Esophagus muscularis mucosa (tissue), 4 donors: ENCODE results near the gene ADAMTS2. TPM values are rescaled to one million over a fixed set of nuclear protein-coding genes. Genes with fewer than 3 reads are reported as not detected.

ENCODE experiments used
- DNase-seq: peaks from one replicate; pipeline ENCODE4 v3.0.0-alpha.2; 2017; ENCODE audit errors: extremely low spot score
- H3K27ac ChIP-seq, 4 donors: fragments of 200-600 bp; sonication (generic); replicated peaks in 1 of 4; 1 replicate in 3 of 4; 2 replicates in 1 of 4; pipeline ENCODE4 v1.5.1; 2016 to 2019; ENCODE audit warnings: mild to moderate bottlenecking in 1 of 4
- H3K27me3 ChIP-seq, 4 donors: fragments of 200-600 bp; sonication (generic); one replicate each; pipeline versions ENCODE4 v1.5.1 to v1.6.0; 2016 to 2019
- H3K36me3 ChIP-seq, 4 donors: fragments of 200-600 bp; sonication (generic); one replicate each; pipeline ENCODE4 v1.5.1; 2016 to 2019
- H3K4me1 ChIP-seq, 4 donors: fragments of 200-600 bp; sonication (generic); one replicate each; pipeline ENCODE4 v1.5.1; 2016 to 2019
- H3K4me3 ChIP-seq, 4 donors: fragments of 200-600 bp; sonication (generic); 1 replicate in 2 of 4; 2 replicates in 2 of 4; pipeline ENCODE4 v1.5.1; 2016 to 2019; ENCODE audit warnings: mild to moderate bottlenecking in 4 of 4, moderate library complexity in 1 of 4
- H3K9me3 ChIP-seq, 4 donors: fragments of 200-600 bp; sonication (generic); 1 replicate in 3 of 4; 2 replicates in 1 of 4; pipeline ENCODE4 v1.5.1; 2016 to 2019
- CTCF ChIP-seq, 3 experiments: fragments of 200-600 bp in 2 of 3; fragments of 450-650 bp in 1 of 3; sonication (generic) in 2 of 3; IDR thresholded peaks; one replicate each; pipeline ENCODE4 v1.5.1; 2017 to 2019; ENCODE audit warnings: antibody characterized with exemption in 3 of 3, mild to moderate bottlenecking in 2 of 3, moderate library complexity in 1 of 3
- EP300 ChIP-seq: sonication (generic); formaldehyde crosslinking; IDR thresholded peaks from one replicate; pipeline ENCODE4 v1.6.1; 2017; ENCODE audit warnings: antibody characterized with exemption
- POLR2A ChIP-seq: fragments of 450-650 bp; IDR thresholded peaks from one replicate; pipeline ENCODE4 v1.6.1; 2017; ENCODE audit warnings: antibody characterized with exemption, moderate library complexity, mild to moderate bottlenecking, low read depth
- POLR2AphosphoS5 ChIP-seq, 2 donors: sonication (generic); formaldehyde crosslinking; IDR thresholded peaks; one replicate each; pipeline ENCODE4 v1.6.1; 2017; ENCODE audit warnings: antibody characterized with exemption in 2 of 2
- WGBS: methylation state at CpG from one replicate; pipeline ENCODE4 v1.1.5; 2018; 5-methylcytosine and 5-hydroxymethylcytosine counted together
- intact Hi-C: fragments of 100-400 bp; cut with DNase I; formaldehyde crosslinking; loops from one replicate; pipeline ENCODE4 v1.15.1; 2023
- total RNA-seq, 4 donors: library from RNA; depleted of rRNA; stranded (reverse); fragments of >200 nt; gene quantifications; one replicate each; pipeline versions ENCODE4 v1.1.0 to v1.2.1, GENCODE V29; 2016

ADAMTS2 gene
- total RNA-seq, 4 donors from 2014 or later, result 17.8 to 31.8 (median 21.4) TPM

GRCh38 chr5:179135441-179136215 is 209.6 kb downstream of the ADAMTS2 start:
- intact Hi-C loops, result no loop called here
- Histone ChIP-seq H3K27ac (no peak overlapping the region), H3K9me3 (no peaks in the 10 kb centered on the region), H3K4me1 (no peaks in the 10 kb centered on the region), H3K4me3 (no peak overlapping the region), H3K27me3 (no peaks in the 10 kb centered on the region), H3K36me3 (peaks cover 0 to 20% (median 6%) of the 10 kb centered on the region in 4 donors)
- TF ChIP-seq CTCF (IDR thresholded peaks at IDR 0.05) (no peak), POLR2A (no peak), EP300 (no peak), POLR2AphosphoS5 (IDR thresholded peaks at IDR 0.05) (no peak)
- WGBS, result 98% methylated on average over 7 of the region's 20 CpGs
- DNase-seq, result no peak

GRCh38 chr5:179135006-179135405 is 210.3 kb downstream of the ADAMTS2 start:
- WGBS, result 86% methylated on average over 17 of the region's 19 CpGs
- H3K4me1 ChIP-seq, result no peaks in the 10 kb centered on the region
- no peak overlapping the region for H3K4me3 ChIP-seq
- H3K36me3 ChIP-seq, result peaks cover 0 to 24% (median 8%) of the 10 kb centered on the region in 4 donors
- TF ChIP-seq CTCF (IDR thresholded peaks at IDR 0.05) (no peak), POLR2AphosphoS5 (IDR thresholded peaks at IDR 0.05) (no peak)
- no peaks in the 10 kb centered on the region for H3K9me3 ChIP-seq
- intact Hi-C loops, result no loop called here
- no peaks in the 10 kb centered on the region for H3K27me3 ChIP-seq
- no peak for DNase-seq
- no peak overlapping the region for H3K27ac ChIP-seq

GRCh38 chr5:179134511-179134910 is 210.8 kb downstream of the ADAMTS2 start:
- Histone ChIP-seq H3K27ac (no peak overlapping the region), H3K9me3 (no peaks in the 10 kb centered on the region), H3K27me3 (no peaks in the 10 kb centered on the region), H3K4me1 (no peaks in the 10 kb centered on the region), H3K36me3 (peaks cover 0 to 29% (median 11%) of the 10 kb centered on the region in 4 donors), H3K4me3 (no peak overlapping the region)
- 97% methylated on average over 16 of the region's 16 CpGs for WGBS
- TF ChIP-seq POLR2AphosphoS5 (IDR thresholded peaks at IDR 0.05), result no peak
- TF ChIP-seq CTCF (IDR thresholded peaks at IDR 0.05), result no peak
- no peak for TF ChIP-seq EP300
- TF ChIP-seq POLR2A, result no peak
- no peak for DNase-seq
- intact Hi-C loops, result no loop called here

GRCh38 chr5:179132586-179133355 is 212.5 kb downstream of the ADAMTS2 start:
- H3K27ac ChIP-seq, result no peak overlapping the region
- intact Hi-C loops, result no loop called here
- WGBS, result 88% methylated on average over 22 of the region's 23 CpGs
- H3K4me3 ChIP-seq, result no peak overlapping the region
- no peak for TF ChIP-seq CTCF (IDR thresholded peaks at IDR 0.05)
- TF ChIP-seq POLR2A, result no peak
- TF ChIP-seq POLR2AphosphoS5 (IDR thresholded peaks at IDR 0.05), result no peak
- TF ChIP-seq EP300, result no peak
- no peaks in the 10 kb centered on the region for H3K27me3 ChIP-seq
- DNase-seq, result no peak
- H3K36me3 ChIP-seq, result peaks cover 0 to 36% (median 15%) of the 10 kb centered on the region in 4 donors
- no peaks in the 10 kb centered on the region for H3K9me3 ChIP-seq
- H3K4me1 ChIP-seq, result no peaks in the 10 kb centered on the region
